Mesothelial cell of epicardium (in vitro differentiated cells): ENCODE measurements around the gene ECI2. TPM values are rescaled to one million over a fixed set of nuclear protein-coding genes. Genes with fewer than 3 reads are reported as not detected.

Experiments
- DNase-seq, 2 experiments: peaks; one replicate each; pipeline ENCODE4 v3.0.0; 2021; ENCODE audit warnings: low spot score in 2 of 2; ENCODE audit not compliant: unreplicated experiment in 2 of 2
- H3K27ac Mint-ChIP-seq: 2 replicates; pipeline ENCODE4 v1.8.0; 2021; ENCODE audit warnings: mixed read lengths
- H3K27me3 Mint-ChIP-seq: 2 replicates; pipeline ENCODE4 v1.8.0; 2021; ENCODE audit warnings: low read depth, mixed read lengths
- H3K36me3 Mint-ChIP-seq: 2 replicates; pipeline ENCODE4 v1.8.0; 2021; ENCODE audit warnings: mixed read lengths
- H3K4me1 Mint-ChIP-seq: 2 replicates; pipeline ENCODE4 v1.8.0; 2021; ENCODE audit warnings: mixed read lengths
- H3K4me3 Mint-ChIP-seq: 2 replicates; pipeline ENCODE4 v1.8.0; 2021; ENCODE audit warnings: mild to moderate bottlenecking, moderate library complexity, mixed read lengths
- H3K9me3 Mint-ChIP-seq: 2 replicates; pipeline ENCODE4 v1.8.0; 2021; ENCODE audit warnings: mixed read lengths
- CTCF ChIP-seq: fragments of 200-600 bp; sonication (generic); IDR thresholded peaks from one replicate; pipeline ENCODE4 v1.5.0; 2021; ENCODE audit warnings: antibody characterized with exemption; ENCODE audit not compliant: unreplicated experiment
- total RNA-seq: library from RNA; stranded (reverse); gene quantifications from 3 replicates; pipeline ENCODE4 v1.2.1, GENCODE V29; 2021

ECI2 gene
- total RNA-seq, 1 donor from 2014 or later, result 51.8 TPM

GRCh38 chr6:4084444-4085331 is 50.7 kb downstream of the ECI2 start:
- Mint-ChIP-seq H3K27me3 (no peaks in the 10 kb centered on the region), H3K4me1 (no peaks in the 10 kb centered on the region), H3K9me3 (no peaks in the 10 kb centered on the region), H3K27ac (no peak overlapping the region), H3K4me3 (no peak overlapping the region), H3K36me3 (no peaks in the 10 kb centered on the region)
- DNase-seq, result no peak
- no peak for TF ChIP-seq CTCF

- Mint-ChIP-seq H3K9me3 (no peaks in the 10 kb centered on the region), H3K36me3 (no peaks in the 10 kb centered on the region), H3K4me1 (no peaks in the 10 kb centered on the region), H3K27ac (no peak within 1 kb of the TSS), H3K4me3 (no peak within 1 kb of the TSS), H3K27me3 (no peaks in the 10 kb centered on the region)
- TF ChIP-seq CTCF, result no peak
- DNase-seq, result no peak
These were observed 56.5 kb downstream of the ECI2 start, which contains the start of gene FAM217A for GRCh38 chr6:4078691-4079471. FAM217A (minus strand) TSS chr6:4079137; CDS start chr6:4077414, 1,723 bp downstream.

GRCh38 chr6:4074478-4075235 is 60.7 kb downstream of the ECI2 start:
- Mint-ChIP-seq H3K9me3 (no peaks in the 10 kb centered on the region), H3K27ac (no peak overlapping the region), H3K27me3 (no peaks in the 10 kb centered on the region), H3K36me3 (no peaks in the 10 kb centered on the region), H3K4me3 (no peak overlapping the region), H3K4me1 (no peaks in the 10 kb centered on the region)
- no peak for DNase-seq
- TF ChIP-seq CTCF, result no peak

- Mint-ChIP-seq H3K9me3 (no peaks in the 10 kb centered on the region), H3K4me1 (no peaks in the 10 kb centered on the region), H3K36me3 (no peaks in the 10 kb centered on the region), H3K4me3 (no peak overlapping the region), H3K27ac (no peak overlapping the region), H3K27me3 (no peaks in the 10 kb centered on the region)
- no peak for DNase-seq
- TF ChIP-seq CTCF, result no peak
These were observed 64.0 kb downstream of the ECI2 start for GRCh38 chr6:4071330-4071729.

GRCh38 chr6:4069199-4069598 is 66.2 kb downstream of the ECI2 start:
- Mint-ChIP-seq H3K27me3 (no peaks in the 10 kb centered on the region), H3K4me1 (no peaks in the 10 kb centered on the region), H3K4me3 (no peak overlapping the region), H3K36me3 (peaks cover 11% of the 10 kb centered on the region), H3K27ac (no peak overlapping the region), H3K9me3 (no peaks in the 10 kb centered on the region)
- DNase-seq, result no peak
- no peak for TF ChIP-seq CTCF
